MCF 10A (cell line): ENCODE results near the gene SLC15A1. TPM values are rescaled to one million over a fixed set of nuclear protein-coding genes. Genes with fewer than 3 reads are reported as not detected.

Source experiments
- BruUV-seq: library from RNA; stranded (reverse); fragments of 400-500 nt; replicated peaks from 2 replicates; lab custom pipeline; 2021; lab: Mats Ljungman, UMichigan
- CTCF ChIA-PET: fragments of 300-600 bp; sonication (Branson Sonifier 250); formaldehyde crosslinking; extraction: SDS; loops from one replicate; lab custom pipeline; 2021; ENCODE audit warnings: antibody characterized with exemption, inconsistent platforms; lab: Yijun Ruan, JAX
- POLR2A ChIA-PET: fragments of 300-600, 350-650 bp; sonication (Branson Sonifier 250); formaldehyde crosslinking; extraction: SDS; loops from one replicate; lab custom pipeline; 2020; ENCODE audit warnings: antibody characterized with exemption, inconsistent platforms; lab: Yijun Ruan, JAX
- DNase-seq: peaks from one replicate; pipeline ENCODE4 v3.0.0-alpha.2; 2018; ENCODE audit not compliant: unreplicated experiment
- H3K27ac Mint-ChIP-seq: one replicate; pipeline ENCODE4 v1.8.0; 2022; ENCODE audit warnings: mild to moderate bottlenecking, low read depth, mixed read lengths; ENCODE audit not compliant: unreplicated experiment
- H3K27me3 Mint-ChIP-seq: one replicate; pipeline ENCODE4 v1.8.0; 2022; ENCODE audit warnings: mixed read lengths; ENCODE audit not compliant: insufficient read depth, unreplicated experiment
- H3K36me3 Mint-ChIP-seq: one replicate; pipeline ENCODE4 v1.8.0; 2022; ENCODE audit warnings: mild to moderate bottlenecking, moderate library complexity, mixed read lengths; ENCODE audit not compliant: insufficient read depth, unreplicated experiment
- H3K4me1 Mint-ChIP-seq: one replicate; pipeline ENCODE4 v1.8.0; 2022; ENCODE audit warnings: mixed read lengths; ENCODE audit not compliant: insufficient read depth, unreplicated experiment
- H3K4me3 Mint-ChIP-seq: one replicate; pipeline ENCODE4 v1.8.0; 2022; ENCODE audit warnings: mild to moderate bottlenecking, moderate library complexity, mixed read lengths; ENCODE audit not compliant: unreplicated experiment
- H3K9me3 Mint-ChIP-seq: one replicate; pipeline ENCODE4 v1.8.0; 2022; ENCODE audit warnings: mixed read lengths; ENCODE audit not compliant: unreplicated experiment
- CTCF ChIP-seq: fragments of 200-600 bp; IDR thresholded peaks from one replicate; pipeline ENCODE4 v1.8.0; 2022; ENCODE audit warnings: antibody characterized with exemption, mild to moderate bottlenecking; ENCODE audit not compliant: unreplicated experiment
- intact Hi-C: fragments of 100-400 bp; cut with micrococcal nuclease; formaldehyde crosslinking; loops from 2 replicates; pipeline ENCODE4 v1.14.1; 2022
- total RNA-seq: library from RNA; stranded (reverse); gene quantifications from 2 replicates; pipeline ENCODE4 v1.2.3, GENCODE V29; 2022

The SLC15A1 gene
- total RNA-seq, 1 experiment from 2014 or later = not detected

GRCh38 chr13:98772794-98773452, 20.5 kb upstream of the SLC15A1 start:
- intact Hi-C loops = no loop called here
- no peak for DNase-seq
- BruUV-seq = no TSS peak
- ChIA-PET POLR2A (no interaction called here), CTCF (no interaction called here)
- no peak for TF ChIP-seq CTCF
- Mint-ChIP-seq H3K27me3 (no peaks in the 10 kb centered on the region), H3K9me3 (no peaks in the 10 kb centered on the region), H3K36me3 (no peaks in the 10 kb centered on the region), H3K4me1 (peaks cover 11% of the 10 kb centered on the region), H3K4me3 (no peak overlapping the region), H3K27ac (no peak overlapping the region)

- Mint-ChIP-seq H3K36me3 (no peaks in the 10 kb centered on the region), H3K4me1 (peaks cover 11% of the 10 kb centered on the region), H3K27me3 (no peaks in the 10 kb centered on the region), H3K9me3 (no peaks in the 10 kb centered on the region), H3K27ac (no peak overlapping the region), H3K4me3 (no peak overlapping the region)
- TF ChIP-seq CTCF = no peak
- intact Hi-C loops = no loop called here
- DNase-seq = no peak
- BruUV-seq = no TSS peak
- POLR2A ChIA-PET = interaction anchor here (0.6 kb wide), 1 partner anchor 889 kb away, joined by 4 read pairs; no protein-coding TSS in a partner anchor
- CTCF ChIA-PET = interaction anchor here (1.1 kb wide), 1 partner anchor 68 kb away, joined by 3 read pairs; no protein-coding TSS in a partner anchor
Observed at GRCh38 chr13:98771838-98772611, 19.6 kb upstream of the SLC15A1 start.

GRCh38 chr13:98769736-98770135, 17.3 kb upstream of the SLC15A1 start:
- Mint-ChIP-seq H3K27ac (no peak overlapping the region), H3K4me1 (no peaks in the 10 kb centered on the region), H3K9me3 (no peaks in the 10 kb centered on the region), H3K4me3 (no peak overlapping the region), H3K27me3 (no peaks in the 10 kb centered on the region), H3K36me3 (no peaks in the 10 kb centered on the region)
- DNase-seq = no peak
- ChIA-PET POLR2A (no interaction called here), CTCF (no interaction called here)
- no peak for TF ChIP-seq CTCF
- intact Hi-C loops = no loop called here
- no TSS peak for BruUV-seq

- ChIA-PET CTCF (interaction anchor here (0.7 kb wide), 1 partner anchor 662 kb away, joined by 3 read pairs; no protein-coding TSS in a partner anchor), POLR2A (no interaction called here)
- Mint-ChIP-seq H3K4me3 (no peak overlapping the region), H3K27me3 (no peaks in the 10 kb centered on the region), H3K4me1 (no peaks in the 10 kb centered on the region), H3K27ac (no peak overlapping the region), H3K9me3 (no peaks in the 10 kb centered on the region), H3K36me3 (no peaks in the 10 kb centered on the region)
- intact Hi-C loops = no loop called here
- no peak for TF ChIP-seq CTCF
- BruUV-seq = no TSS peak
- peak; percentile 21 for DNase-seq
Observed at GRCh38 chr13:98768522-98768921, 16.1 kb upstream of the SLC15A1 start.
